Heart left ventricle (tissue), 16 donors: Measurements from ENCODE around the gene ITPR2. TPM values are rescaled to one million over a fixed set of nuclear protein-coding genes. Genes with fewer than 3 reads are reported as not detected.

ENCODE experiments used
- ATAC-seq, 4 donors: fragments of 200-7000 bp; cut with Tn5 transposase; one replicate each; pipeline ENCODE4 v1.9.1; 2020 to 2022; ENCODE audit warnings: moderate library complexity in 4 of 4, mild to moderate bottlenecking in 3 of 4, moderate number of reproducible peaks in 1 of 4
- DNase-seq, 5 donors: peaks; one replicate each; pipeline ENCODE4 v3.0.0-alpha.2; 2020
- H3K27ac ChIP-seq, 12 donors: fragments of 200-600 bp; sonication (generic) in 4 of 12; one replicate each; pipeline versions ENCODE4 v1.5.0 to v1.8.0; 2016 to 2022; ENCODE audit warnings: mild to moderate bottlenecking in 2 of 12
- H3K27me3 ChIP-seq, 9 donors: fragments of 200-600 bp; sonication (generic) in 2 of 9; one replicate each; pipeline versions ENCODE4 v1.5.1 to v1.8.0; 2016 to 2022; ENCODE audit warnings: mild to moderate bottlenecking in 3 of 9
- H3K36me3 ChIP-seq, 9 donors: fragments of 200-600 bp; sonication (generic) in 2 of 9; one replicate each; pipeline versions ENCODE4 v1.5.0 to v1.8.0; 2018 to 2022; ENCODE audit warnings: mild to moderate bottlenecking in 2 of 9
- H3K4me1 ChIP-seq, 12 donors: fragments of 200-600 bp; sonication (generic) in 4 of 12; one replicate each; pipeline versions ENCODE4 v1.5.0 to v1.8.0; 2016 to 2022; ENCODE audit warnings: mild to moderate bottlenecking in 3 of 12
- H3K4me3 ChIP-seq, 12 donors: fragments of 200-600 bp; sonication (generic) in 4 of 12; one replicate each; pipeline versions ENCODE4 v1.5.0 to v1.8.0; 2017 to 2022; ENCODE audit warnings: mild to moderate bottlenecking in 9 of 12, moderate library complexity in 4 of 12
- H3K9me3 ChIP-seq, 12 donors: fragments of 200-600 bp; sonication (generic) in 4 of 12; one replicate each; pipeline versions ENCODE4 v1.5.0 to v1.8.0; 2016 to 2022; ENCODE audit warnings: mild to moderate bottlenecking in 1 of 12
- CTCF ChIP-seq, 12 donors: fragments of 200-600 bp; sonication (generic) in 4 of 12; IDR thresholded peaks; one replicate each; pipeline versions ENCODE4 v1.5.0 to v1.8.0; 2018 to 2022; ENCODE audit warnings: antibody characterized with exemption in 12 of 12, mild to moderate bottlenecking in 5 of 12
- POLR2A ChIP-seq, 2 donors: fragments of 450-650 bp; IDR thresholded peaks; one replicate each; pipeline ENCODE4 v1.6.1; 2017; ENCODE audit warnings: antibody characterized with exemption in 2 of 2, mild to moderate bottlenecking in 2 of 2, moderate library complexity in 2 of 2
- WGBS, 4 donors: extraction: QIAGEN DNeasy Blood & Tissue Kit in 2 of 4; methylation state at CpG; one replicate each; pipeline versions ENCODE4 v1.1.5 to v1.1.7; 2013 to 2018; 5-methylcytosine and 5-hydroxymethylcytosine counted together
- intact Hi-C, 10 donors: fragments of 100-400 bp; cut with DNase I; formaldehyde crosslinking; loops; one replicate each; pipeline versions ENCODE4 v1.11.1 to v1.14.2; 2022
- polyA plus RNA-seq, 2 donors: library from polyadenylated mRNA; stranded (reverse); fragments of 200-250 nt; gene quantifications; one replicate each; pipeline ENCODE4 v1.2.3, GENCODE V29; 2013
- total RNA-seq, 9 donors: library from RNA; depleted of rRNA in 2 of 9; stranded (reverse); fragments of >200 nt in 2 of 9; fragmentation: NEBNext Ultra II Directional in 3 of 9; extraction: Animal tissue kit (Norgen Biotek cat#: 25700) in 3 of 9; gene quantifications; one replicate each; pipeline versions ENCODE4 v1.1.0 to v1.2.4, GENCODE V29; 2016 to 2023
- donor health status: ischemic (EF 13 %, LVEDD 7.1; RV severe dilation, severe dysfunction).
- donor health status: healthy with polysubstance abuse.
- donor health status: DM: no; HTN: yes; CAD: no.
- donor health status: DM: no; HTN: no; CAD: no.
- donor health status: ischemic (EF 25% LVEDD 6.9; RV normal size, moderate dysfunction).
- donor health status: ischemic (EF 25% LVEDD 5.7; RV mildly dilated, moderate dysfunction).
- donor health status: healthy.
- donor health status: DM: yes; HTN: yes; CAD: no.
- donor health status: ischemic (EF 35%, LVEDD 5.7; RV mildly dilated, moderate dysfunction).
- donor health status: nonischemic (EF 11% LVEDD 7.7; RV severe dilation, severe dysfunction).
- donor health status: DM: yes; HTN: yes; CAD: no.
- donor health status: PGD.
- donor health status: ischemic (EF 29% LVEDD 5.4; RV normal size, mild dysfunction).
- donor health status: nonischemic (EF 23%, LVEDD 6.1; RV moderate dilation, normal function).

The ITPR2 gene
- total and polyA plus RNA-seq, 11 donors: 3.4 to 45.6 (median 11.8) TPM

- TF ChIP-seq POLR2A (IDR thresholded peaks at IDR 0.05): no peak
- no peak for TF ChIP-seq CTCF (IDR thresholded peaks at IDR 0.05)
These were observed 365.6 kb downstream of the ITPR2 start for GRCh38 chr12:26467351-26467750.

GRCh38 chr12:26466726-26467125 is 366.3 kb downstream of the ITPR2 start:
- intact Hi-C loops: no loop called here
- peaks cover 0 to 26% (median 0%) of the 10 kb centered on the region in 12 donors for H3K4me1 ChIP-seq
- ATAC-seq (no peak), DNase-seq (no peak)
- H3K27me3 ChIP-seq: no peaks in the 10 kb centered on the region
- no peak for TF ChIP-seq POLR2A (IDR thresholded peaks at IDR 0.05)
- no peak for TF ChIP-seq CTCF (IDR thresholded peaks at IDR 0.05)
- H3K4me3 ChIP-seq: no peak overlapping the region
- WGBS, 4 donors: 65 to 85% (median 76%) methylated on average over 2 of the region's 2 CpGs
- H3K27ac ChIP-seq: no peak overlapping the region
- peaks cover 0 to 5% (median 0%) of the 10 kb centered on the region in 9 donors for H3K36me3 ChIP-seq
- H3K9me3 ChIP-seq: no peaks in the 10 kb centered on the region

More at GRCh38 chr12:26467351-26467750, 365.6 kb downstream of the ITPR2 start:
- Histone ChIP-seq H3K4me3 (no peak overlapping the region), H3K36me3 (peaks cover 0 to 5% (median 0%) of the 10 kb centered on the region in 9 donors), H3K27ac (no peak overlapping the region), H3K9me3 (no peaks in the 10 kb centered on the region), H3K4me1 (peaks cover 0 to 32% (median 0%) of the 10 kb centered on the region in 12 donors), H3K27me3 (no peaks in the 10 kb centered on the region)
- intact Hi-C loops: no loop called here
- 94 to 98% (median 97%) methylated on average over 1 of the region's 1 CpG for WGBS, 4 donors
- DNase-seq (no peak), ATAC-seq (no peak)

- Histone ChIP-seq H3K36me3 (peaks cover 0 to 5% (median 0%) of the 10 kb centered on the region in 9 donors), H3K4me1 (peaks cover 0 to 25% (median 0%) of the 10 kb centered on the region in 12 donors), H3K9me3 (no peaks in the 10 kb centered on the region), H3K4me3 (no peak overlapping the region), H3K27ac (no peak overlapping the region), H3K27me3 (no peaks in the 10 kb centered on the region)
- ATAC-seq: no peak
- TF ChIP-seq POLR2A (IDR thresholded peaks at IDR 0.05) (no peak), CTCF (IDR thresholded peaks at IDR 0.05) (no peak)
- no peak for DNase-seq
- intact Hi-C loops: no loop called here
- WGBS, 4 donors: 85 to 91% (median 86%) methylated on average over 6 of the region's 6 CpGs
These were observed 367.4 kb downstream of the ITPR2 start for GRCh38 chr12:26465419-26466097.

- TF ChIP-seq POLR2A (IDR thresholded peaks at IDR 0.05) (no peak), CTCF (IDR thresholded peaks at IDR 0.05) (no peak)
- intact Hi-C loops: no loop called here
- no peak for DNase-seq
- Histone ChIP-seq H3K27ac (no peak overlapping the region), H3K4me1 (peaks cover 0 to 32% (median 0%) of the 10 kb centered on the region in 12 donors), H3K36me3 (peaks cover 0 to 14% (median 0%) of the 10 kb centered on the region in 9 donors), H3K27me3 (no peaks in the 10 kb centered on the region), H3K9me3 (no peaks in the 10 kb centered on the region), H3K4me3 (no peak overlapping the region)
- 93 to 98% (median 95%) methylated on average over 1 of the region's 1 CpG for WGBS, 4 donors
- ATAC-seq: no peak
These were observed 371.2 kb downstream of the ITPR2 start for GRCh38 chr12:26461776-26462175.
